Cardiac muscle cell (in vitro differentiated cells and primary cell): Measurements from ENCODE around the gene ACBD3. TPM values are rescaled to one million over a fixed set of nuclear protein-coding genes. Genes with fewer than 3 reads are reported as not detected.

Experiments used
- DNase-seq, 2 donors: peaks; one replicate each; pipeline versions ENCODE4 v3.0.0 to v3.0.0-alpha.2; 2010 to 2017; ENCODE audit warnings: low read depth in 1 of 2, low spot score in 1 of 2
- H3K27ac ChIP-seq: fragments of 200-600 bp; sonication (generic); 2 replicates; pipeline ENCODE4 v1.5.1; 2016
- H3K27me3 ChIP-seq: fragments of 200-600 bp; sonication (generic); 2 replicates; pipeline ENCODE4 v1.6.0; 2016; ENCODE audit warnings: control low read depth
- H3K36me3 ChIP-seq: fragments of 200-600 bp; sonication (generic); 2 replicates; pipeline ENCODE4 v1.5.1; 2016; ENCODE audit warnings: control low read depth
- H3K4me1 ChIP-seq: fragments of 200-600 bp; sonication (generic); 2 replicates; pipeline ENCODE4 v1.8.1; 2017; ENCODE audit warnings: low read depth, mild to moderate bottlenecking, mixed run types
- H3K4me3 ChIP-seq: fragments of 200-600 bp; sonication (generic); 2 replicates; pipeline ENCODE4 v1.5.1; 2016; ENCODE audit warnings: mild to moderate bottlenecking
- H3K9me3 ChIP-seq: fragments of 200-600 bp; sonication (generic); 2 replicates; pipeline ENCODE4 v1.5.1; 2017; ENCODE audit warnings: low read depth, mild to moderate bottlenecking, control low read depth
- polyA plus RNA-seq: library from polyadenylated mRNA; unstranded; fragments of >200 nt; fragmentation: Nextera tagmentation; extraction: Ambion mirVana; gene quantifications from 2 replicates; pipeline ENCODE4 v1.2.1, GENCODE V29; 2016
- total RNA-seq: library from RNA; depleted of rRNA; stranded (reverse); fragments of >200 nt; gene quantifications from 2 replicates; pipeline ENCODE4 v1.2.3, GENCODE V29; 2016
- TF ChIP-seq, protein P1 (sequence below): IDR thresholded peaks from 2 replicates; pipeline ENCODE4 v1.5.1; 2012; ENCODE audit warnings: low read depth, mild to moderate bottlenecking, low read length

Gene ACBD3
- total and polyA plus RNA-seq, 2 experiments from 2014 or later = 45.5 to 47.4 TPM

DNA sequence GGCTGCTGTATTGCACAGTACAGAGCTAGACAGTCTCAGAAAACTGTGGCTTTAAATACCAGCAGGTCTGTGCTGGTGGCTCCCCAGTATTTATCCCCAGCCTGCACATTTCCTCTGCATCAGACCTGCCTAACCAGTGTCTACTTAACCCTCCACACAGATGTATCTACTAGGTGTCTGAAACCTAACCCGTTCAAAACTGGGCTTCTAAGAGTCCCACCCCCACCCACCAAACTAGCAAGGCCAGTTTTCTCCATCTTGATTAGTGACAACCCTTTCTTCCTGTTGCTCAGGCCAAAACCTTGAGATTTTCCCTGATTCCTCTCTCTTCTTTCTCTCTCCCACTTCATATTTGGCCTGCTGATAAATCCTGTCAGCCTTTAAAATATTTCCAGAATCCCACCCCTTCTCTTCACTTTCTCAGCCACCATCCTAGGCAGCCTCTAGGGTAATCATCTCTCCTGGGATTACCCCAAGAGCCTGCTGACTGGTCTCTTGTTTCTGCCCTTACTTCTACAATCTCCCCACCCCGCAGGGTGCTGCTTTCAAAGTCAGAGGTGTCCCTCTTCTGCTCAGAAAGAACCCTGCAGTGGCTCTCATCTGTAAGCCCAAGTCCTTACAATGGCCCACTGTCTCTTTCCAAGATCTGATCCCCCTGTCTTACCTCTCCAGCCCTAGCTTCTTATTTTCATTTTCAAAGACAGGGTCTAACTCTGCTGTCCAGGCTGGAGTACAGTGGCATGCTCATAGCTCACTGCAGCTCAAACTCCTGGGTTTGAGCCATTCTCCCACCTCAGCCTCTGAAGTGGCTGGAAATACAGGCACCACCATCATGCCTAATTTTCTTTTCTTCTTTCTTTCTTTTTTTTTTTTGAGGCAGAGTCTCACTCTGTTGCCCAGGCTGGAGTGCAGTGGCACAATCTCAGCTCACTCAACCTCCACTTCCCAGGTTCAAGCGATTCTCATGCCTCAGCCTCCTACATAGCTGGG, 78.8 kb downstream of the ACBD3 start:
- no peaks in the 10 kb centered on the region for H3K36me3 ChIP-seq
- no peaks in the 10 kb centered on the region for H3K9me3 ChIP-seq
- H3K27ac ChIP-seq = no peak overlapping the region
- H3K4me3 ChIP-seq = no peak overlapping the region
- peaks cover 11% of the 10 kb centered on the region for H3K4me1 ChIP-seq
- DNase-seq = no peak
- H3K27me3 ChIP-seq = no peaks in the 10 kb centered on the region
- TF ChIP-seq, protein P1, sequence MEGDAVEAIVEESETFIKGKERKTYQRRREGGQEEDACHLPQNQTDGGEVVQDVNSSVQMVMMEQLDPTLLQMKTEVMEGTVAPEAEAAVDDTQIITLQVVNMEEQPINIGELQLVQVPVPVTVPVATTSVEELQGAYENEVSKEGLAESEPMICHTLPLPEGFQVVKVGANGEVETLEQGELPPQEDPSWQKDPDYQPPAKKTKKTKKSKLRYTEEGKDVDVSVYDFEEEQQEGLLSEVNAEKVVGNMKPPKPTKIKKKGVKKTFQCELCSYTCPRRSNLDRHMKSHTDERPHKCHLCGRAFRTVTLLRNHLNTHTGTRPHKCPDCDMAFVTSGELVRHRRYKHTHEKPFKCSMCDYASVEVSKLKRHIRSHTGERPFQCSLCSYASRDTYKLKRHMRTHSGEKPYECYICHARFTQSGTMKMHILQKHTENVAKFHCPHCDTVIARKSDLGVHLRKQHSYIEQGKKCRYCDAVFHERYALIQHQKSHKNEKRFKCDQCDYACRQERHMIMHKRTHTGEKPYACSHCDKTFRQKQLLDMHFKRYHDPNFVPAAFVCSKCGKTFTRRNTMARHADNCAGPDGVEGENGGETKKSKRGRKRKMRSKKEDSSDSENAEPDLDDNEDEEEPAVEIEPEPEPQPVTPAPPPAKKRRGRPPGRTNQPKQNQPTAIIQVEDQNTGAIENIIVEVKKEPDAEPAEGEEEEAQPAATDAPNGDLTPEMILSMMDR = no peak

DNA sequence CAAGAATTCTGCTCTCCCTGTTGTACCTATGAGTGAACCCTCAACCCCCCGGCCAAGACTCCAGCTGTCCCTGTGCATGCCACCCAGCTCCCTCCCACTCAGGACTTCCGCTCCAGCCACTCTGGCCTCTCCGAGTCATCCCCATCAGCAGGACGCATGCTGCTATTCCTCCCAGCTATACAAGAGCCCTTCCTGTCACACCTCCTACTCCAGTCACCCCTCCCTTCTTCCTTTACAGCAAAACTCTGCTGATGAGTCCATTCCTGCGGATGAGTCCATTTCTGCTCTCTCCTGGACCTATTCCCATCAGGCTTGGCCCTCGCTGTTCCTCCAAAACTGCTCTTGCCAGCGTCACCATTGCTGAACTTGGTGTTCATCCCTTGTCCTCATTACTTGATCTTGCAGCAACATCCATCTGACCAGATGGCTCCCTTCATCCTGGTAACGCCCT, 81.8 kb downstream of the ACBD3 start:
- Histone ChIP-seq H3K27me3 (peaks cover 12% of the 10 kb centered on the region), H3K4me3 (no peak overlapping the region), H3K27ac (no peak overlapping the region), H3K36me3 (no peaks in the 10 kb centered on the region), H3K9me3 (no peaks in the 10 kb centered on the region), H3K4me1 (no peaks in the 10 kb centered on the region)
- TF ChIP-seq, protein P1 = no peak
- no peak for DNase-seq

DNA sequence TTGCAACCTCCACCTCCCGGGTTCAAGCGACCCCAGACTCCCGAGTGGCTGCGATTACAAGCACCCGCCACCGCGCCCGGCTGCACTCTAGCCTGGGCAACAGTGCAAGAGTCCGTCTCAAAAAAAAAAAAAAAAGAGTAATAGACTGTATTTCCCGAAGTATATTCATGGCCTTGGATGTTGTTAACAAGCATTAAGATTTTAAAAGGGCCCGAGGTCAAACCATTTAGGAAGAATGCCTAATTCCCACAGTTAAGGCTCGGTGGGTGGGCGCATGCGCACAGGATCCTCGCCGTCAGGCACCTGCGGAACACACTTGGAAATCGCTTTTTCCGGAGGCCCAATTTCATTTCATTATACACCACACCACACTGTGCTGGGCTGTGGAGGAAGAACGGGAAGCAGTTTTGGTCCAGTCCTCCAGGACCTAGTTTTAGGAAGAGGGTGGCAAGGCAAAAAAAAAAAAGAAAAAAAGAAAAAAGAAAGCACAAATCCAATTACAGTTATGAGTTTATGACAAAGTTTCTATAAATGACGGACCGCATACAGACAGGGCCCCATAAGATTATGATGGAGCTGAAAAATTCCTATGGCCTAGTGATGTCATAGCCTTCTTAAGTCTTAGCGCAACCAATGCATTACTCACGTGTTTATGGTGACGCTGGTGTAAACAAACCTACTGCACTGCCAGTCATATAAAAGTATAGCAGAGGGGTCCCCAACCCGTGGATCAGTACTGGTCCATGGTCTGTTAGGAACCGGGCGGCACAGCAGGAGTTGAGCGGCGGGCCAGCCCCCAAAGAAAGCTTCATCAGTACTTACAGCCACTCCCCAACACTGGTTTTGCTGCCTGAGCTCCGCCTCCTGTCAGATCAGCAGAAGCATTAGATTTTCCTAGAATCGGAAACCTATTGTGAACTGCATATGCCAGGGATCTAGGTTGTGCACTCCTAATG, 85.8 kb downstream of the ACBD3 start:
- no peaks in the 10 kb centered on the region for H3K36me3 ChIP-seq
- TF ChIP-seq, protein P1 = no peak

DNA sequence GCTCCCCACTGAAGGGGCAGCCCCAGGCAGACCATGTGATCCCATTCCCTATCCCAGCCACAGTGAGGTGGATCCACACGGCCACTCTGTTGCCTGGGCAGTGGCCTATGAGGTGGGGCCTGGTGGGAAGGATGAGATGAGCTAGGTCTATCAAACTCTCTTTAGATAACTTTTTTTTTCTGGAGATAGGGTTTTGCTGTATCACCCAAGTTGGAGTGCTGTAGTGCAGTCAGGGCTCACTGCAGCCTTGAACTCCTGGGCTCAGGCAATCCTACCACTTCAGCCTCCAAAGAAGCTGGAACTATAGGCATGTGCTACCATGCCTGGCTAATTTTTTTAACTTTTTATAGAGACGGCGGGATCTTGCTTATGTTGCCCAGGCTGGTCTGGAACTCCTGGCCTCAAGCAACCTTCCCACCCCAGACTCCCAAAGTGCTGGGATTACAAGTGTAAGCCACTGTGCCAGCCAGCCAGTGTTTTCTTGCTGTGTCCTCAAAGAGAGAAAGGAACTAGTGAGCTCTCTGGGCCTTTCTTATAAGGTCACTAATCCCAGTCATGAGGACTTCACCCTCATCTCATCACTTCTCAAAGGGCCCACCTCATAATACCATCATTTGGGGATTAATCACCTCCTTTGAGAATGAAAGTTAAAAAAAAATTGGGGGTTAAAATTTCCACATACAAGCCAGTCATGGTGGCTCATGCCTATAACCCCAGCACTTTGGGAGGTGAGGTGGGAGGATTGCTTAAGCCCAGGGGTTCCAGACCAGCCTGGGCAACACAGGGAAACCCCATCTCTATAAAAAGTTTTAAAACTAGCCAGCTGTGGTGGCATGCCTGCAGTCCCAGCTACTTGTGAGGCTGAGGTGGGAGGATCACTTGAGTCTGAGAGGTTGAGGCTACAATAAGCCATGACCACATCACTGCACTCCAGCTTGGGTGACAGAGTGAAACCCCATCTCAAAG, 87.4 kb downstream of the ACBD3 start:
- DNase-seq = no peak
- TF ChIP-seq, protein P1 = no peak

More for the DNA sequence above, 85.8 kb downstream of the ACBD3 start:
- DNase-seq = peak in 1 of 2 donors; percentile 66
- H3K27me3 ChIP-seq = peaks cover 14% of the 10 kb centered on the region
- H3K9me3 ChIP-seq = no peaks in the 10 kb centered on the region
- H3K4me1 ChIP-seq = peaks cover 5% of the 10 kb centered on the region
- peak overlapping the region; percentile 22 for H3K4me3 ChIP-seq
- H3K27ac ChIP-seq = no peak overlapping the region

More for the DNA sequence above, 87.4 kb downstream of the ACBD3 start:
- Histone ChIP-seq H3K9me3 (no peaks in the 10 kb centered on the region), H3K36me3 (no peaks in the 10 kb centered on the region), H3K4me1 (peaks cover 5% of the 10 kb centered on the region), H3K27me3 (peaks cover 14% of the 10 kb centered on the region), H3K27ac (no peak overlapping the region), H3K4me3 (no peak overlapping the region)
